Heart right ventricle (tissue), 16 donors: Measurements from ENCODE around the gene CCNB3. TPM values are rescaled to one million over a fixed set of nuclear protein-coding genes. Genes with fewer than 3 reads are reported as not detected.

Source experiments
- ATAC-seq, 8 donors: fragments of 200-7000 bp; cut with Tn5 transposase; one replicate each; pipeline ENCODE4 v1.9.1; 2020; ENCODE audit warnings: mild to moderate bottlenecking in 8 of 8, moderate library complexity in 8 of 8, moderate number of reproducible peaks in 1 of 8
- DNase-seq, 2 donors: peaks; one replicate each; pipeline ENCODE4 v3.0.0-alpha.2; 2020
- H3K27ac ChIP-seq, 10 donors: fragments of 200-600 bp; sonication (generic) in 2 of 10; one replicate each; pipeline versions ENCODE4 v1.5.0 to v1.8.0; 2020 to 2022; ENCODE audit warnings: mild to moderate bottlenecking in 3 of 10
- H3K27me3 ChIP-seq, 7 donors: fragments of 200-600 bp; one replicate each; pipeline ENCODE4 v1.8.0; 2021 to 2022; ENCODE audit warnings: mild to moderate bottlenecking in 2 of 7
- H3K36me3 ChIP-seq, 9 donors: fragments of 200-600 bp; sonication (generic) in 1 of 9; one replicate each; pipeline versions ENCODE4 v1.5.0 to v1.8.0; 2020 to 2022; ENCODE audit warnings: mild to moderate bottlenecking in 2 of 9
- H3K4me1 ChIP-seq, 9 donors: fragments of 200-600 bp; sonication (generic) in 1 of 9; one replicate each; pipeline versions ENCODE4 v1.5.0 to v1.8.0; 2020 to 2022; ENCODE audit warnings: mild to moderate bottlenecking in 4 of 9
- H3K4me3 ChIP-seq, 10 donors: fragments of 200-600 bp; sonication (generic) in 2 of 10; one replicate each; pipeline versions ENCODE4 v1.5.0 to v1.8.0; 2020 to 2022; ENCODE audit warnings: mild to moderate bottlenecking in 7 of 10, moderate library complexity in 2 of 10
- H3K9me3 ChIP-seq, 11 donors: fragments of 200-600 bp in 10 of 11; sonication (generic) in 2 of 11; one replicate each; pipeline versions ENCODE4 v1.5.0 to v1.8.0; 2013 to 2022; ENCODE audit warnings: mild to moderate bottlenecking in 2 of 11, control low read depth in 1 of 11, moderate library complexity in 1 of 11
- WGBS, 2 donors: extraction: QIAGEN DNeasy Blood & Tissue Kit; methylation state at CpG; one replicate each; pipeline ENCODE4 v1.1.7; 2013; ENCODE audit warnings: inconsistent platforms in 1 of 2; 5-methylcytosine and 5-hydroxymethylcytosine counted together
- intact Hi-C, 10 donors: fragments of 100-400 bp; cut with DNase I; formaldehyde crosslinking; loops; one replicate each; pipeline versions ENCODE4 v1.11.1 to v1.14.2; 2022
- polyA plus RNA-seq, 2 donors: library from polyadenylated mRNA; stranded (reverse); fragments of 200-250 nt; gene quantifications; one replicate each; pipeline ENCODE4 v1.2.3, GENCODE V29; 2013
- total RNA-seq, 10 donors: library from RNA; stranded (reverse); fragmentation: NEBNext Ultra II Directional in 3 of 10; extraction: Animal tissue kit (Norgen Biotek cat#: 25700) in 3 of 10; gene quantifications; one replicate each; pipeline versions ENCODE4 v1.2.1 to v1.2.4, GENCODE V29; 2021 to 2023
- TF ChIP-seq, protein P1 (sequence below), 9 donors: fragments of 200-600 bp; sonication (generic) in 2 of 9; IDR thresholded peaks; one replicate each; pipeline versions ENCODE4 v1.5.0 to v1.8.0; 2021 to 2022; ENCODE audit warnings: antibody characterized with exemption in 9 of 9, mild to moderate bottlenecking in 5 of 9, moderate library complexity in 1 of 9
- donor health status: Arrhythmogenic right ventricular cardiomyopathy.
- donor health status: ischemic (EF 13 %, LVEDD 7.1; RV severe dilation, severe dysfunction).
- donor health status: healthy with polysubstance abuse.
- donor health status: DM: no; HTN: yes; CAD: no.
- donor health status: DM: no; HTN: no; CAD: no.
- donor health status: ischemic (EF 25% LVEDD 6.9; RV normal size, moderate dysfunction).
- donor health status: ischemic (EF 25% LVEDD 5.7; RV mildly dilated, moderate dysfunction).
- donor health status: healthy.
- donor health status: DM: yes; HTN: yes; CAD: no.
- donor health status: Ischemic cardiomyopathy.
- donor health status: ischemic (EF 35%, LVEDD 5.7; RV mildly dilated, moderate dysfunction).
- donor health status: nonischemic (EF 11% LVEDD 7.7; RV severe dilation, severe dysfunction).
- donor health status: DM: yes; HTN: yes; CAD: no.
- donor health status: PGD.
- donor health status: ischemic (EF 29% LVEDD 5.4; RV normal size, mild dysfunction).
- donor health status: nonischemic (EF 23%, LVEDD 6.1; RV moderate dilation, normal function).

The CCNB3 gene
- total and polyA plus RNA-seq, 12 donors = 0.06 to 0.42 (median 0.15) TPM; not detected in 3

GRCh38 chrX:50386520-50386919 lies 182.0 kb downstream of the CCNB3 start:
- Histone ChIP-seq H3K4me3 (no peak overlapping the region), H3K9me3 (no peaks in the 10 kb centered on the region), H3K27me3 (peaks cover 0 to 37% (median 0%) of the 10 kb centered on the region in 7 donors), H3K4me1 (no peaks in the 10 kb centered on the region), H3K36me3 (no peaks in the 10 kb centered on the region), H3K27ac (no peak overlapping the region)
- DNase-seq (no peak), ATAC-seq (no peak)
- TF ChIP-seq, protein P1, sequence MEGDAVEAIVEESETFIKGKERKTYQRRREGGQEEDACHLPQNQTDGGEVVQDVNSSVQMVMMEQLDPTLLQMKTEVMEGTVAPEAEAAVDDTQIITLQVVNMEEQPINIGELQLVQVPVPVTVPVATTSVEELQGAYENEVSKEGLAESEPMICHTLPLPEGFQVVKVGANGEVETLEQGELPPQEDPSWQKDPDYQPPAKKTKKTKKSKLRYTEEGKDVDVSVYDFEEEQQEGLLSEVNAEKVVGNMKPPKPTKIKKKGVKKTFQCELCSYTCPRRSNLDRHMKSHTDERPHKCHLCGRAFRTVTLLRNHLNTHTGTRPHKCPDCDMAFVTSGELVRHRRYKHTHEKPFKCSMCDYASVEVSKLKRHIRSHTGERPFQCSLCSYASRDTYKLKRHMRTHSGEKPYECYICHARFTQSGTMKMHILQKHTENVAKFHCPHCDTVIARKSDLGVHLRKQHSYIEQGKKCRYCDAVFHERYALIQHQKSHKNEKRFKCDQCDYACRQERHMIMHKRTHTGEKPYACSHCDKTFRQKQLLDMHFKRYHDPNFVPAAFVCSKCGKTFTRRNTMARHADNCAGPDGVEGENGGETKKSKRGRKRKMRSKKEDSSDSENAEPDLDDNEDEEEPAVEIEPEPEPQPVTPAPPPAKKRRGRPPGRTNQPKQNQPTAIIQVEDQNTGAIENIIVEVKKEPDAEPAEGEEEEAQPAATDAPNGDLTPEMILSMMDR (IDR thresholded peaks at IDR 0.05) = no peak
- WGBS, 2 donors = 79 to 93% methylated on average over 2 of the region's 2 CpGs
- intact Hi-C loops = no loop called here

DNA sequence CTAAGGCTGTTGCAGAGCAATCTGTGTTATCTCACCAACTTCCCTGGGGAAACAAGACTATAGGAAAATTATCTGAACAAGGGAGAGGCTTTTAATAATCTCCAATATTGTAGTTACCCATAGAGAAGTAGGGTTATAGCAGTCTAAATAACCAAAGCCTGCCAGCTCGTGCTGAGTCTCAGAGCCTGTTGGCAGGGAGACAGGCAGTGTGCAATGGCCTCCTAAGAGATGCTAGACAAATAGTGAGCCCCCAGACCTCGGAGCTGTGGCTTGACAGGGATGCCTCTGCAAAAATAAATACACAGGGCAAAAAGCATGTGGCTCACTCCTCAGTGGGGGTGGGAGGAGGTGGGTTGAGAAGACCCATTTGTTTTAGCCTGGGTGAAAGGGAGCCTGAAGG lies 189.3 kb downstream of the CCNB3 start:
- no peak overlapping the region for H3K4me3 ChIP-seq
- TF ChIP-seq, protein P1 (IDR thresholded peaks at IDR 0.05) = no peak
- no peaks in the 10 kb centered on the region for H3K9me3 ChIP-seq
- intact Hi-C loops = no loop called here
- peaks cover 0 to 62% (median 0%) of the 10 kb centered on the region in 7 donors for H3K27me3 ChIP-seq
- H3K27ac ChIP-seq = no peak overlapping the region
- H3K4me1 ChIP-seq = no peaks in the 10 kb centered on the region
- DNase-seq = no peak
- 23 to 34% methylated on average over 2 of the region's 2 CpGs for WGBS, 2 donors
- H3K36me3 ChIP-seq = no peaks in the 10 kb centered on the region
- ATAC-seq = no peak

Other genes with a start within 250 kb of the CCNB3 start
- gene AKAP4, start 3.8 kb upstream of the CCNB3 start, total RNA-seq = not detected
- gene AKAP4, start 3.8 kb upstream of the CCNB3 start, polyA plus RNA-seq = not detected